ENCODE measurements around the gene PTX4.
A peak's percentile ranks its signal among the peaks of the same experiment; 100 is the strongest.

PTX4 gene

GRCh38 chr16:1495211-1495888 lies 6.6 kb upstream of the PTX4 start:
- H3K4me3 ChIP-seq (ENCODE audit: low read depth, low read length), result no peak overlapping the region
- no peaks in the 10 kb centered on the region for H3K27me3 ChIP-seq (ENCODE audit: insufficient read depth, low read depth, severe bottlenecking)
- TF ChIP-seq, protein P1, sequence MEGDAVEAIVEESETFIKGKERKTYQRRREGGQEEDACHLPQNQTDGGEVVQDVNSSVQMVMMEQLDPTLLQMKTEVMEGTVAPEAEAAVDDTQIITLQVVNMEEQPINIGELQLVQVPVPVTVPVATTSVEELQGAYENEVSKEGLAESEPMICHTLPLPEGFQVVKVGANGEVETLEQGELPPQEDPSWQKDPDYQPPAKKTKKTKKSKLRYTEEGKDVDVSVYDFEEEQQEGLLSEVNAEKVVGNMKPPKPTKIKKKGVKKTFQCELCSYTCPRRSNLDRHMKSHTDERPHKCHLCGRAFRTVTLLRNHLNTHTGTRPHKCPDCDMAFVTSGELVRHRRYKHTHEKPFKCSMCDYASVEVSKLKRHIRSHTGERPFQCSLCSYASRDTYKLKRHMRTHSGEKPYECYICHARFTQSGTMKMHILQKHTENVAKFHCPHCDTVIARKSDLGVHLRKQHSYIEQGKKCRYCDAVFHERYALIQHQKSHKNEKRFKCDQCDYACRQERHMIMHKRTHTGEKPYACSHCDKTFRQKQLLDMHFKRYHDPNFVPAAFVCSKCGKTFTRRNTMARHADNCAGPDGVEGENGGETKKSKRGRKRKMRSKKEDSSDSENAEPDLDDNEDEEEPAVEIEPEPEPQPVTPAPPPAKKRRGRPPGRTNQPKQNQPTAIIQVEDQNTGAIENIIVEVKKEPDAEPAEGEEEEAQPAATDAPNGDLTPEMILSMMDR (IDR thresholded peaks at IDR 0.05; ENCODE audit: low read depth, low read length), result no peak
- H3K36me3 ChIP-seq, result peaks cover 58% of the 10 kb centered on the region
- H3K27ac ChIP-seq, result no peak overlapping the region
- no peaks in the 10 kb centered on the region for H3K9me3 ChIP-seq (ENCODE audit: severe bottlenecking)
- no peak for DNase-seq

GRCh38 chr16:1494711-1495110 lies 6.0 kb upstream of the PTX4 start:
- no peak overlapping the region for H3K27ac ChIP-seq
- peaks cover 52% of the 10 kb centered on the region for H3K36me3 ChIP-seq
- no peak overlapping the region for H3K4me3 ChIP-seq (ENCODE audit: low read depth, low read length)
- no peaks in the 10 kb centered on the region for H3K27me3 ChIP-seq (ENCODE audit: insufficient read depth, low read depth, severe bottlenecking)
- H3K9me3 ChIP-seq (ENCODE audit: severe bottlenecking), result no peaks in the 10 kb centered on the region
- no peak for DNase-seq
- TF ChIP-seq, protein P1 (IDR thresholded peaks at IDR 0.05; ENCODE audit: low read depth, low read length), result no peak

DNA sequence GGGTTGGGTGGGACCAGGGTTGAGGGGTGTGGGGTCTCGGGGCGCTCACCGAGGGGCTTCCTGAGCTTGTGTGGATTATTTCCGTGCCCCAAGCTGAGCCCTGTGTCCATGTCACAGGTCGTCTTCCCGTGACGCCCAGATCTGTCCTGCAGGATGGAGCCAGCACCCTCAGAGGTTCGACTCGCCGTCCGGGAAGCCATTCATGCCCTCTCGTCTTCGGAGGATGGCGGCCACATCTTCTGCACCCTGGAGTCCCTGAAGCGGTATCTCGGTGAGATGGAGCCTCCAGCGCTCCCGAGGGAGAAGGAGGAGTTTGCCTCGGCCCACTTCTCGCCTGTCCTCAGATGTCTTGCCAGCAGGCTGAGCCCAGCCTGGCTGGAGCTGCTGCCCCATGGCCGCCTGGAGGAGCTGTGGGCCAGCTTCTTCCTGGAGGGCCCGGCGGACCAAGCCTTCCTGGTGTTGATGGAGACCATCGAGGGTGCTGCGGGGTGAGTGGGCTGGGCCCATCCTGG lies 5.4 kb upstream of the PTX4 start:
- no peaks in the 10 kb centered on the region for H3K9me3 ChIP-seq (ENCODE audit: severe bottlenecking)
- H3K4me3 ChIP-seq (ENCODE audit: low read depth, low read length), result peak overlapping the region; percentile 88
- no peaks in the 10 kb centered on the region for H3K27me3 ChIP-seq (ENCODE audit: insufficient read depth, low read depth, severe bottlenecking)
- peak overlapping the region; percentile 99 for H3K27ac ChIP-seq
- peaks cover 49% of the 10 kb centered on the region for H3K36me3 ChIP-seq
- TF ChIP-seq, protein P1 (IDR thresholded peaks at IDR 0.05; ENCODE audit: low read depth, low read length), result peak; percentile 67
- DNase-seq, result peak; percentile 66

DNA sequence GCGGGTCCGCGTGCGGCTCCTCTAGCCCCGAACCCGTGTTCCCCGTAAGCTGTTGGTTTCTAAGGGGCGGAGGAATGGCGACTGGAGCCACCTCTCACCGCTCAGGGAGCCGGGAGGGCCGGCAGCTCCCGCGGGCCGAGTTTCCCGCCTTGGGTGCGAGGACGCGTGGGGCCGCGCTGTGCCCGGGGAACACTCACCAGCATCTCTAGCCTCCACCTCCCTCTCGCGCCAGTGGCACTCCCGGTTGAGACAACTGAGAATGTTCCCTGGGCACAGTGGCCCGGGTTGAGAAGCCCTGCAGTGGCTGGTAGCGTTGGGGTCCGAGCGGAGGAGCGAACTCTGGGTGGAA lies 5.0 kb upstream of the PTX4 start:
- peak overlapping the region; percentile 99 for H3K27ac ChIP-seq
- peak; percentile 22 for DNase-seq
- TF ChIP-seq, protein P1 (IDR thresholded peaks at IDR 0.05; ENCODE audit: low read depth, low read length), result no peak

DNA sequence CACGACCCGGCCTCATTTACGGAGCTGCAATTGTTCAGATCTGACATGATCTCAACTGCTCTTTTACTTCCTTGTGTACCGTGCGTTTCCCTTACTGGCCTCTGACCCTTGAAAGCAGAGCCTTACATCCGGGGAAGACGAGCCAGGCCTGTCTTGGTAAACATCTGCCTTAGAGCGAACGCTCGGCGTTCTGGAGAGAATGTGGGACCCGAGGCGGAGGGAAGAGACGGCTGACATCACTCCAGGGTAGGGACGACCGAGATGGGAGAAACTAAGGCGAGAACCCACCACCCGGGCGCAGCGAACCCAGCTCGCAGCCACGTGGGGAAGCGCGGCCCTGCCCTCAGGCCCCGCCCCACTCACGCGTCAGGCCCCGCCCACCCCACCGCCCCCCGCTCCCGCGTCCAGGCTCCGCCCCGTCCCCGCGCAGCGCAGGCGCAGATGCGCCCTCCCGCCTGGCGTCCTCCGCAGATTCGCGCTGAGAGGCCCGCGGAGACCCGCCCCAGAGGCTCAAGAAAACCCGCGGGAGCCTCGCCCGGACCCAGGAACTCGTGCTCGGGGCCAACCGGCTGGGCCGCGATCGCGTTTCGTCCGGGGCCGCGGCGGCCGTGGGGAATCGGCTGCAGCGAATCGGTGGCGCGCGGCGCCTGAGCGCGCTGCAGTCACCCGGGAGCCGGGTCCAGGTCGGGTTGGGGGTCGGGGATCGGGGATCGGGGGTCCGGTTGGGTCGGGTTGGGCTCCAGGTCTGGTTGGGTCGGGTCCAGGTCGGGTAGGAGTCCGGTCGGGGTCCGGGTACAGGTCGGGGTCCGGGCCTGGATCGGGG lies 4.4 kb upstream of the PTX4 start, which contains the start of gene TELO2:
Gene TELO2, plus strand, starts transcription at position 438 of the 823 bp plus-strand sequence. CDS start 922 bp downstream, outside the sequence.
- TF ChIP-seq, protein P1 (IDR thresholded peaks at IDR 0.05; ENCODE audit: low read depth, low read length), result no peak
- Histone ChIP-seq H3K36me3 (peaks cover 38% of the 10 kb centered on the region), H3K4me3 (ENCODE audit: low read depth, low read length) (peak within 1 kb of the TSS; percentile 88), H3K27ac (peak within 1 kb of the TSS; percentile 99), H3K27me3 (ENCODE audit: insufficient read depth, low read depth, severe bottlenecking) (no peaks in the 10 kb centered on the region), H3K9me3 (ENCODE audit: severe bottlenecking) (no peaks in the 10 kb centered on the region)
- peak; percentile 79 for DNase-seq

More for the DNA sequence above, 5.0 kb upstream of the PTX4 start:
- H3K36me3 ChIP-seq, result peaks cover 44% of the 10 kb centered on the region
- no peaks in the 10 kb centered on the region for H3K9me3 ChIP-seq (ENCODE audit: severe bottlenecking)
- H3K27me3 ChIP-seq (ENCODE audit: insufficient read depth, low read depth, severe bottlenecking), result no peaks in the 10 kb centered on the region
- H3K4me3 ChIP-seq (ENCODE audit: low read depth, low read length), result peak overlapping the region; percentile 88
